Right lobe of liver (tissue), 6 donors: Measurements from ENCODE around the gene SAP30BP. TPM values are rescaled to one million over a fixed set of nuclear protein-coding genes. Genes with fewer than 3 reads are reported as not detected.
A peak's percentile ranks its signal among the peaks of the same experiment; 100 is the strongest.

Source experiments
- ATAC-seq, 4 donors: fragments of 200-7000 bp; cut with Tn5 transposase; one replicate each; pipeline ENCODE4 v1.9.1; 2020; ENCODE audit warnings: mild to moderate bottlenecking in 4 of 4, moderate library complexity in 4 of 4
- DNase-seq, 3 donors: peaks; one replicate each; pipeline ENCODE4 v3.0.0-alpha.2; 2020
- H3K27ac ChIP-seq, 3 donors: fragments of 200-600 bp; one replicate each; pipeline ENCODE4 v1.8.0; 2022
- H3K27me3 ChIP-seq, 2 donors: fragments of 200-600 bp; one replicate each; pipeline ENCODE4 v1.8.0; 2022
- H3K36me3 ChIP-seq, 4 donors: fragments of 200-600 bp; sonication (generic) in 1 of 4; one replicate each; pipeline versions ENCODE4 v1.5.1 to v1.8.0; 2017 to 2022; ENCODE audit warnings: control low read depth in 1 of 4
- H3K4me1 ChIP-seq, 4 donors: fragments of 200-600 bp; sonication (generic) in 1 of 4; one replicate each; pipeline versions ENCODE4 v1.5.1 to v1.8.0; 2017 to 2022; ENCODE audit warnings: control low read depth in 1 of 4
- H3K4me3 ChIP-seq, 3 donors: fragments of 200-600 bp; one replicate each; pipeline ENCODE4 v1.8.0; 2022
- H3K9me3 ChIP-seq, 4 donors: fragments of 200-600 bp; sonication (generic) in 1 of 4; one replicate each; pipeline versions ENCODE4 v1.5.1 to v1.8.0; 2017 to 2022; ENCODE audit warnings: control low read depth in 1 of 4
- POLR2A ChIP-seq: fragments of 450-650 bp; IDR thresholded peaks from one replicate; pipeline ENCODE4 v1.6.1; 2017; ENCODE audit warnings: antibody characterized with exemption, mild to moderate bottlenecking
- WGBS: methylation state at CpG from one replicate; pipeline ENCODE4 v1.1.6; 2018; ENCODE audit warnings: low coverage, low lambda C conversion rate; ENCODE audit not compliant: insufficient coverage; ENCODE audit errors: missing lambda C conversion rate; 5-methylcytosine and 5-hydroxymethylcytosine counted together
- intact Hi-C, 2 donors: fragments of 100-400 bp; cut with DNase I; formaldehyde crosslinking; loops; one replicate each; pipeline versions ENCODE4 v1.11.2 to v1.14.1; 2022
- total RNA-seq, 6 experiments: library from RNA; depleted of rRNA in 2 of 6; stranded (reverse); fragments of >200 nt in 2 of 6; fragmentation: NEBNext Ultra II Directional in 3 of 6; extraction: Animal tissue kit (Norgen Biotek cat#: 25700) in 3 of 6; gene quantifications; one replicate each; pipeline versions ENCODE4 v1.1.0 to v1.2.4, GENCODE V29; 2016 to 2023
- TF ChIP-seq, protein P1 (sequence below), 4 donors: fragments of 200-600 bp in 3 of 4; fragments of 450-650 bp in 1 of 4; IDR thresholded peaks; one replicate each; pipeline versions ENCODE4 v1.5.1 to v1.8.0; 2016 to 2022; ENCODE audit warnings: antibody characterized with exemption in 4 of 4, mild to moderate bottlenecking in 2 of 4
- donor health status: DM: no; HTN: yes; CAD: no.
- donor health status: DM: no; HTN: no; CAD: no.
- donor health status: DM: no; HTN: no; CAD: no.
- donor health status: DM: no; HTN: yes; CAD: no.
- donor health status: DM: no; HTN: yes; CAD: no.

SAP30BP gene
- total RNA-seq, 6 experiments from 2014 or later = 24.0 to 36.0 (median 27.0) TPM

DNA sequence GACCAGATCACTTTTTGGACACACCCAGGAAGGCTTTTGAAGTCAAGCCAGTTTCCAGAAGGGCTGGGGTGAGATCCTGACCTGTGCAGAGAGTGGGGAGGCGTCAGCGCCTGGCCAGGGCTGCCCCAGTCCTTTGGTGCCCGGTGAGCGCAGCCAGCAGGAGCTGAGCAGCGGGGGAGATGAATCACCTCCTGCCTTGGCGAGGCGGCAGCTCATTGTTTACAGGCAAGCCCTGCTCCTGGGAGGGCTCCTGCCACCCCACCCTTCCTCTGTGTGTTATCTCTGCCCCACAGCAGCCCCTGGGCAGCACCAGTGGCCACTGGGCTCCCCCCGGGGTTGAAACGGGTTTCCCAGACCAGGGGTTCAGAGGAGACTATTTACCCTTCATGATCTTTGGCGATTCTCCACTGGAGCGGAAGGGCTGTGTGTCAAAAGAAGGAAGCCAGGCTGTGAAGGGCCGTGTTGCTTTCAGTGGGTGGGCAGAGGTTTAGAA is 40.0 kb downstream of the SAP30BP start:
- no peaks in the 10 kb centered on the region for H3K27me3 ChIP-seq
- H3K27ac ChIP-seq = no peak overlapping the region
- H3K9me3 ChIP-seq = no peaks in the 10 kb centered on the region
- ATAC-seq (peak in 3 of 4 donors; percentile 23 to 30 (median 29)), DNase-seq (no peak)
- H3K4me1 ChIP-seq = no peaks in the 10 kb centered on the region
- TF ChIP-seq, protein P1, sequence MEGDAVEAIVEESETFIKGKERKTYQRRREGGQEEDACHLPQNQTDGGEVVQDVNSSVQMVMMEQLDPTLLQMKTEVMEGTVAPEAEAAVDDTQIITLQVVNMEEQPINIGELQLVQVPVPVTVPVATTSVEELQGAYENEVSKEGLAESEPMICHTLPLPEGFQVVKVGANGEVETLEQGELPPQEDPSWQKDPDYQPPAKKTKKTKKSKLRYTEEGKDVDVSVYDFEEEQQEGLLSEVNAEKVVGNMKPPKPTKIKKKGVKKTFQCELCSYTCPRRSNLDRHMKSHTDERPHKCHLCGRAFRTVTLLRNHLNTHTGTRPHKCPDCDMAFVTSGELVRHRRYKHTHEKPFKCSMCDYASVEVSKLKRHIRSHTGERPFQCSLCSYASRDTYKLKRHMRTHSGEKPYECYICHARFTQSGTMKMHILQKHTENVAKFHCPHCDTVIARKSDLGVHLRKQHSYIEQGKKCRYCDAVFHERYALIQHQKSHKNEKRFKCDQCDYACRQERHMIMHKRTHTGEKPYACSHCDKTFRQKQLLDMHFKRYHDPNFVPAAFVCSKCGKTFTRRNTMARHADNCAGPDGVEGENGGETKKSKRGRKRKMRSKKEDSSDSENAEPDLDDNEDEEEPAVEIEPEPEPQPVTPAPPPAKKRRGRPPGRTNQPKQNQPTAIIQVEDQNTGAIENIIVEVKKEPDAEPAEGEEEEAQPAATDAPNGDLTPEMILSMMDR (IDR thresholded peaks at IDR 0.05) = no peak
- no peak for TF ChIP-seq POLR2A
- no peak overlapping the region for H3K4me3 ChIP-seq
- intact Hi-C loops = no loop called here
- peaks cover 0 to 42% (median 18%) of the 10 kb centered on the region in 4 donors for H3K36me3 ChIP-seq
- 45% methylated on average over 3 of the region's 12 CpGs for WGBS

DNA sequence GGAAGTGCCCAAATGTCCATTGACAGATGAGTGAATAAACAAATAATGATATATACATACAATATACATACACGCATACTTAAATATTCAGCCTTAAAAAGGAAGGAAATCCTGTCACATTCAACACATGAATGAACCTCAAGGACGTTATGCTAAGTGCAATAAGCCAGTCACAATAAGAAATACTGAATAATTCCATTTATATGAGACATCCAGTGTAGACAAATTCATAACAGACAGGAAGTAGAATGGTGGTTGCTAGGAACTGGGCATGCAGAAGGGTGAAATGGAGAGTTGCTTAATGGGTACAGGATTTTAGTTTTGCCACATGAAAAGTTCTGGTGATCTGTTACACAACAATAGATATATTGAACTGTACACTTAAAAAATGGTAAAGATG is 45.3 kb downstream of the SAP30BP start:
- ATAC-seq = no peak

GRCh38 chr17:75719732-75720131 is 52.6 kb downstream of the SAP30BP start:
- DNase-seq (no peak), ATAC-seq (no peak)
- intact Hi-C loops = no loop called here
- TF ChIP-seq, protein P1 (IDR thresholded peaks at IDR 0.05) = no peak
- no peak for TF ChIP-seq POLR2A
- H3K36me3 ChIP-seq = no peaks in the 10 kb centered on the region
- H3K9me3 ChIP-seq = no peaks in the 10 kb centered on the region
- no peaks in the 10 kb centered on the region for H3K27me3 ChIP-seq
- H3K27ac ChIP-seq = no peak overlapping the region
- no peaks in the 10 kb centered on the region for H3K4me1 ChIP-seq
- 40% methylated on average over 1 of the region's 2 CpGs for WGBS
- H3K4me3 ChIP-seq = no peak overlapping the region

More for the DNA sequence above, 45.3 kb downstream of the SAP30BP start:
- Histone ChIP-seq H3K4me1 (no peaks in the 10 kb centered on the region), H3K36me3 (no peaks in the 10 kb centered on the region), H3K9me3 (no peaks in the 10 kb centered on the region), H3K27me3 (no peaks in the 10 kb centered on the region), H3K4me3 (no peak overlapping the region), H3K27ac (no peak overlapping the region)
- 50% methylated on average over 2 of the region's 2 CpGs for WGBS
- no peak for TF ChIP-seq POLR2A
- TF ChIP-seq, protein P1 (IDR thresholded peaks at IDR 0.05) = no peak
- intact Hi-C loops = no loop called here
- DNase-seq = no peak

DNA sequence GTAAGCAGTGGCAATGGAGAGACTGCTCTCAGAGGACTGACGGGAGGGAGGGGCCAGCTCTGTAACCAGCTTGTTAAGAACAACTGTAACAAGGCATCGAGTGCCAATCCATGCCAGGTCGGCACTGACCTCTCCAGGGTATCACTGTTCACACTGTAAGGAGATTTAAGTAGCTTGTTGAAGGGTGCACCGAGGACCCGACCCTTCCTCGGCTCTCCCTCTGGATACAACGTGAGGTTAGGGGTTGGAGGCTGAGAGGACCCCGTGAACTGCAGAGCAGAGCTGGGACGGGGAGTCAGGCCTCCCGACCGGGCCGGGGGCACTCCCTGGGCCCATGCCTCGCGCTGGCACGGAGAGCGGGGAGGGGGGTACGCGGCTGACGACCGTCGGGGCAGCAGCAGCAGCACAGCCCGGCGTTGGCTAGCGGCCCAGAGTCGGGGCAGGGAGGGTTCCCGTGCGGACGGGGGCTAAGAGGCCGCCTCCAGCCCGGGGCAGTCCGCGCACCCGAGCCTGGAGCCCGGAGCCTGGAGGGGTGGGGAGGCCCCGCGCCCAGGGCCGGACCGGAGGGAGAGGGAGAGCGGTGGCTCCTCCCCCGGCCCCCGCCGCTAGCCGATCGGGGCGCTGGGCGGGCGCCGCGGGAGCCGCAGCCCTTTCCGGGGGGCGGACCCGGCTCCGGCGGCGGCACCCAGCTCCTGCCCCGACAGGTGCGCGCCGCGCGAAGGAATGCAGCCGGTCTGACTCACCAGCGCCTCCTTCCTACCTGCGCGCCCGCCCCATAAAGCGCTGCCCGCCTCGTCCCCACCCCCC is 53.7 kb downstream of the SAP30BP start, which contains the start of gene ITGB4:
ITGB4 (plus strand) TSS at position 804 of the 807 bp plus-strand sequence. CDS start 3,245 bp downstream, outside the sequence.
- Histone ChIP-seq H3K27me3 (no peaks in the 10 kb centered on the region), H3K4me3 (peak within 1 kb of the TSS; percentile 23 to 40 (median 28)), H3K9me3 (no peaks in the 10 kb centered on the region), H3K36me3 (no peaks in the 10 kb centered on the region), H3K4me1 (no peaks in the 10 kb centered on the region), H3K27ac (no peak within 1 kb of the TSS)
- DNase-seq (peak in 1 of 3 donors; percentile 65), ATAC-seq (peak; percentile 62 to 84 (median 70))
- TF ChIP-seq POLR2A = peak; percentile 31
- TF ChIP-seq, protein P1 (IDR thresholded peaks at IDR 0.05) = no peak
- intact Hi-C loops = no loop called here
- WGBS = 5% methylated on average over 19 of the region's 70 CpGs
